KG1 (cell line): ENCODE data around the gene KCNJ16.

Experiments
- DNase-seq: peaks from one replicate; lab custom pipeline; 2025; lab: John Stamatoyannopoulos, UW

The KCNJ16 gene

DNA sequence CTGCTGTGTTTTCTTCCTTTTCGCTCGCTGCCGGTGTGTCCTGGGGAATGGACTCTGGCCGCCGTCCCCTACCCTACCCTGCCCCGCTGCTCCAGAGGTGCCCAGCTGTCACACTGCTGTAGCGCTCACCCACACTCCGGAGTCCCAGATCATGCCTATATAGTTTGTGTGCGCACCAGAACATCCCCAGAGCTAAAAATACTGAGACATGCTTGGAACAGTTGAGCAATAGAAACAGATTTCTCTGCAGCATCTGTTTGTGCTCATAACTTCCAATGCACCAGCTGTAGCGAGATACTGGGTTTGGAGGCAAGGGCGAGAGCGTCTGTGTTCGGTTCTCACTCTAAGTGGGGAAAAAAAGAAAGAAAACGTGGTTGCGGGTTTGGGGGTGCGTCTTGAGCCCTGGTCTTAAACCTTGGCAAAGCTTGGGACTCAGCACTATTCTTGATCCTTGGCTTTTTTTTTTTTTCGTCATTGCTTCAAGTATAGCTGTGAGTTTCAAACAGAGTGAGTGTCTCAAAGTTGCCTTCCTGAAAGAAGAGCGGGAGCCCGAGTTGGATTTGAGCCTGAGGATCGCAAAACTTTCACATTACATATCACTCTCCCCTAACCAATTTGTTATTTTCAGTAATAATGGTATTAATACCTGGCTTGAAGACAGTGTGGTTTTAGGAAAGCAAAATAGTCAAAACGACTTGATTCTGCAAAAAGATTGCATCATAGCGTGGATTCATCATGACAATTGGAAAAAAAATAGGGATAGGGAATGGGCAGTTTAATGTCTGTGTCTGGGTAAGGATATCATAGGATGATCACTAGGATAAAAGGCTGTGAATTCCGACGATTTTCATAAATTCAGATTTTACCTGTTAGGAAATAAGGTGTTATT, 94.9 kb downstream of the KCNJ16 start:
- DNase-seq = no peak

GRCh38 chr17:70171159-70171558, 96.1 kb downstream of the KCNJ16 start:
- DNase-seq = no peak

DNA sequence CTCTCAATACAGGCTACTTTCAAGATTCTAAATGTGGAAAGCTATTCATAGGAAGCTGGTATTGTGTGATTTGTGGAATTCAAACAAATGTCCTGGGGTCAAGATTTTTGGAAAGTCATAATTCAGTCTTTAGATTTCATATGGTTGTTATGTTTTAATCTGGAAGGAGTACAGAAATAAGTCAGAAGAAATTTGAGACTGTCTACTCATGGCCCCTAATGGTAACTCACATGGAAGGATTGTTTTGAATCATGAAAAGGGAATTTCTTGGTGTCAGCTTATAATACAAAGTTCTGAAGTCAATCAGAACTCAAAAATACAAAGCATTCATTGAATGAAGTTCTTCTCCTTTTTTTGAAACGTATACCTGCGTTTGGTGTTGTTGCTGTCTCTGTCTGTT, 97.4 kb downstream of the KCNJ16 start:
- DNase-seq = no peak

DNA sequence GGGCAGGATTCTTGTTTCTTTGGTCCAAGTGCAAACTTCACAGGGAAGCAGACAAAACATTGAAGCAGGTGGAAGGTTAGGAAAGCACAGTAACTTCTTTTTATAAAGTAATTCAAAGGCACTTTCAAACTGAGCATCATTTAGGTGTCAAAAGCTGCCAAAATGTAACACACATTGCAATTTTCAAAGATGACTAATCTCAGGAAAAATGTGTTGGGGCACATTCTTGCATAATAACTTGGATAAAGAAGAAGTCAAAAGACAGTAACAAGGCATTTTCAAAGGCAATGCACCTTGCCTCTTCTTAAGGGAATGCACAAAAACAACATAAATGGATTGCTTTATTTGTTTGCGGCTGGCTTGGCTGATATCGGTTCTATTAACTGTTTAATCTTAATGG, 97.9 kb downstream of the KCNJ16 start:
- no peak for DNase-seq

DNA sequence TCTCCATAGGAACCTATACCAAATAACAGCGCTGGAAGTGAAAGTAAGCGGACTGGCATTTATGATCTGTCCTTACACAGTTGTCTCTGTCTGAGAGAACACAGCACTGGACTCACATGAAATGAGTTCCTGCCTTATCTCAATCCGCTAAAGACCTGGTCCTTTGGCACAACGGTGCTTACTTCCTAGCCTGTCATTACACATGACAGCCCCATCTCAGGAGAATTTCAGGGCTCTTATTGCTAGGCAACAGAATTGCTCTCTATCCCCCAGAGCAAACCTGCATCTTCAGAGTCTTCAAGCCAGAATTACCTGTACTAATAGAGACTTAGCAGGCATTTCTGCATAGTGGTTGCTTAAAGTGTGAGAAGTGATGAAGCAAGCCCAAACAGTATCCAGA, 98.7 kb downstream of the KCNJ16 start:
- DNase-seq = no peak

- DNase-seq = no peak
These were observed 106.4 kb downstream of the KCNJ16 start for GRCh38 chr17:70181376-70181775.

- no peak for DNase-seq
These were observed 106.8 kb downstream of the KCNJ16 start for GRCh38 chr17:70181866-70182265.

GRCh38 chr17:70183508-70183907, 108.5 kb downstream of the KCNJ16 start:
- DNase-seq = no peak

DNA sequence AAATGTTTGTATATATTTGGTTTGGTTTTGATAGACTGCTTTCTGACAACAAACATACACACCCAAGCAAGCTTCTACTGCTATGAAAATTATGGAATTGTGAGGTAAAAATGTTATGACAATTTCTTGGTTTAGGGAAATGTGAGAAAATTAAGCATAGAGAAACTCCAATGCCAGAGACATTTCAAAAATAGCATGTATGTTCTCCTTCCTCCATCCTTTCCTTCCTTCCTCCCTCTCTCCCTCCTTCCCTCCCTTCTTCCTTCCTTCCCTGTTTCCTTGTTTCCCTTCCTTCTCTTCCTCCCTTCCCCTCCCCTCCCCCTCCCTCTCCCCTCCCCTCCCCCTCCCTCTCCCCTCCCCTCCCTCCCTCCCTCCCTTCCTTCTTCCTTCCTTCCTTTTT, 109.2 kb downstream of the KCNJ16 start:
- DNase-seq = no peak

GRCh38 chr17:70184770-70185169, 109.7 kb downstream of the KCNJ16 start:
- no peak for DNase-seq
